COR-L47 (cell line): ENCODE data around the gene CEND1.
A peak's percentile ranks its signal among the peaks of the same experiment; 100 is the strongest.

ENCODE experiments used
- DNase-seq: peaks from one replicate; lab custom pipeline; 2025; lab: John Stamatoyannopoulos, UW

Gene CEND1

DNA sequence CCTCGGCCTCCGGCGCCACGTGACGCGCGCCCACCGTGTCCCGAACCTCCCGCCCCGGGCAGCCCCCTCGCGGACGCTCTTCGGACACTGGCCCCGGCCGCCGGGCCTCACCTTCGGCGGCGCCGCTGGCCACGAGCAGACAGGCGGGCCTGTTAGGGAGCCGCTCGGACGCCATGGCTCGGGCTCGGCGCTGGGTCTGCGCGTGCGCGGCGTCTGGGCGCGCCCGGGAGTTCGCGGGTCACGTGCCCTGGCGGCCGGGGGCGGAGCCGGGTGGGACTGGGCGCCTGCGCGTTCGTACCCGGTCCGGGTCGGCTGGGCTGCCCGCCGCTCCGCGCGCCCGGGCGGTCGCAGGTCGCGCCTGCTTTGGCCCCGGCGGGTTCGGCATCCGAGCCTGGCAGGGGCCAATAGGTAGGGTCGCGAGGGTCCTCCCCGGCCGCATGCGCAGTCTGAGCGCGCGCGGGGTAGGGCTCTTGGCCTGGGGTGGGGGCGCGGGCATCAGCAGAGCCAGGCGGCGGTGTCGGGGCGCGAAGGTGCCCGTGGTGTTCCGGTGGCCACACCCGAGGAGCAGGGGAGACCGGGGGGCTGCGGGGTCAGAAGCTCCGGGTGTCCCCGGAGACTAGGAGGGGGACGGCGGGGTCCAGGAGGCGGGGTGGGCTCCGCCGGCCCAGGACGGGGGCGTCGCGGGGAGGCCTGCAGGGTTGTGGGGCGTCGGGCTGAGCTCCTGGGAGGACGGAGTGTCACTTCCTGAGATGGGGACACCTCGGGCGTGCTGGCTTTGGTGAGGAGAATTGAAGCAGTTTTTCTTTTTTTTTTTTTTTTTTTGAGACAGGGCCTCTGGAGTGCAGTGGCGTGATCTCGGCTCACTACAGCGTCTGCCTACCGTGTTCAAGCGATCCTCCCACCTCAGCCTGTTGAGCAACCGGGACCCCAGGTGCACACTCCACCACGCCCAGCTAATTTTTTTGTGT is 12.3 kb downstream of the CEND1 start, which contains the start of gene GATD1:
Gene GATD1 (minus strand): TSS at position 200 of the 968 bp plus-strand sequence. CDS start 25 bp downstream, at position 175.
- peak; percentile 81 for DNase-seq

DNA sequence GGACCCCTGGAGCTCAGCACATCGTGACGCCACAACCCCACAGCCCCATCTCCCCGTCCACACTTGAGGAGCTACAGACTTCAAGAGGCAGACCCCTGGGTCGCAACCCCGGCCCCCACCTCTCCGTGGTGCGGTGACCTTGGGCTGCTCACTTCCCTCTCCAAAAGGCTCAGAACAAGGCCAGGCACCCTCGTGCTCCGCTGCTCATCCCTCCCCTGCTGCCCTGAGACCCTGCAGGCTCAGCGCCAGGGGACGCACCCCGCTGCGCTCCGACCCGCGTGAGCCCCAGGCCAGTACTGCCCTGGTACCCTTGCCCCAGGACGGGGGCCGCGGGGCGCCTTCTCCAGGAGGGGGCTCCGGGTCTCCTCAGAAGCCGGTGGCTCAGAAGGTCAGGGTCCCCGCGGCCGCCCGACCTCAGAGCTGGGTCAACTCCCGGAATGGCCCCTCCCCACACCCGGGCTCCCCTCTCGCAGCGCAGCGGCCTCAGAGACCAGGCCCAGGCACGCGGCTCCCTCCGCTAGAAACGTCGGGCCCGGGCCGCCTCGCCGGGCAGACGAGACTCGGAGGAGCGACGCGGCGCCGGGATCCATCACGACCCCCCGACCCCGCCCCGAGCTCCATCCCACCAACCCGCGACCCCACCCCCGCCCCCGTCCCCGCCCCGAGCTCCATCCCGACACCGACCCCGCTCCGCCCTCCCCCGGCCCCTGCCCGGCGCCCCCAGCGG is 13.2 kb downstream of the CEND1 start:
- no peak for DNase-seq

DNA sequence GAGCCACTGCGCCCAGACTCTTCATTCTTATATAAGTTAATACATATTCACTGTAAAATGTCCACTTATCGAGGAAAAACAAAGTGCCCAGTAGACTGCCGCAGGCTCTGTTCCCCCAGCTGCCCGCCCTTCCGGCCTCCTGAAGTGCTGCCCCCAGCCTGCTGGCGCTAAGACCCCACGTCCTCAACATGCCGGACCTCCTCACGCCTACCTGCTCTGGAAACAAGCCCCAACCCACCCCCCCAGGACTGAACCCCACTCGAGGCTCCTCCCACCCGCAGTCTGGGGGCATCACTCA is 13.7 kb downstream of the CEND1 start:
- DNase-seq: no peak

DNA sequence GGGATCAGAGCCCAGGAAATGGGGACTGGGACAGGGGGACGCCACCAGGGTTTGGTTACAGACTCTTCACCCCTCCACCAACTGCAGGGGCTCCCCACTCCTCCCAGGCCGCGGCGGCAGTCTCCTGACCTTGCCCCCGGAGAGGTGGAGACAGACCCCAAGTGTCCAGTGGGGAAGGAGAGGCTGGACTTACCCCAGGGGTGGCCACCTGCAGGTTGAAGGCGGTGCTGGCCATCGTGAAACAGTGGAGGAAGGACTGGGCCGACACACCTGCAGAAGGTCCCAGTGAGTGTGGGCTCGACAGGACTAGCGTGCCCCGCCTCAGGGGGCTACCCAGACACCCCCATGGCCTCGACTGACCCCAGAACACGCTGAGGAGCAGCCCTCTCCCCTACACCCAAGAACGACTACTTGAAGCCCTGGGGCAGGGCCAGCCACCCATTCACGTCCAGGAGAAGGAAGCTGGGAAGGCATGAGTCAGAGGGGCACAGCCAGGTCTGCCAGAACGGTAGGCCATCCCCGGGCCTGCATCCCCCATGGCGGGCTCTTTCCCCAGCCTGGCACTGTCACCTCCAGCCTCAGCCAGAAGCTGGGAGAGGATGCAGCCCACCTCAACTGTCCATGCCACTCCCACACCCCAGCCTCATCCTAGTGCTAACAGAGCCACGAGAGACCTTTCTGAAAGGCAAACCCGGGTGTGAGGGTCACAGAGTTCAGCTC is 14.9 kb downstream of the CEND1 start:
- no peak for DNase-seq

DNA sequence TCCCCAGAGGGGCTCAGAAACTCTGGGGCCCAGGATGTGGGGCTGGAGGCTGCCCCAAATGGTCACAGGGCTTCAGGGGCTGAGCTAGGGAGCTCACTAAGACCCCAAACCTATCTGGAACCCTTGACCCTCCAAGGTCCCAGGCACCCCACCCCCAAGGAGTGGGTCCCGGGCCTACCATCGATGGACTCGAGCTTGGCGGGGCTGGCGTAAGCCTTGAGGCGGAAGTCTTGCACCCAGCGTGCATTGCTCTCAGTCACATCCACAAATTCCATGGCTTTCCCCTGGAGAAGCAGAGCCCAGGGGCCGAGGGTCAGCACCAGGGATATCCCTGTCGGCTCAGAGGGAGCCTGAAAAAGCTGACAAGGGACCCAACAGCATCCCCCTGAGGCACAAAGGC is 16.1 kb downstream of the CEND1 start:
- DNase-seq: no peak

DNA sequence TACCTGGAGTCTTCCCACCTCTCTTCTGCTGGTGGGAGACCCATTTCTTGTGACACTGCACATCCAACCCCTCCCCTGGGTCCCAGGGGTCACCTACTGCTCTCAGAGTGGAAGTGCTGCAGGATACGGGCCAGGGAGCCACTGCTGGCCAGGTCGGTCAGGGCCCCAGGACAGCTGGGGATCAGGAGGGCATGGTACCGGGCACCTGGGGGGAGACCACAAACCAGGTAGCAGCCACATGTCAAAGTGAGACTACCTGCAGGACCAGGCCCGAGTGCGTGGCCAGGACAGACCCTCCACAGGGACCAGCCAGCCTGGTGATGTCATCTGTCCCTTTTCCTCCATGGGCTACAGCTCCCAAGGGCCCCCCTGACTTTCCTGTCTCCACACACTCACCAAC is 16.5 kb downstream of the CEND1 start:
- no peak for DNase-seq

DNA sequence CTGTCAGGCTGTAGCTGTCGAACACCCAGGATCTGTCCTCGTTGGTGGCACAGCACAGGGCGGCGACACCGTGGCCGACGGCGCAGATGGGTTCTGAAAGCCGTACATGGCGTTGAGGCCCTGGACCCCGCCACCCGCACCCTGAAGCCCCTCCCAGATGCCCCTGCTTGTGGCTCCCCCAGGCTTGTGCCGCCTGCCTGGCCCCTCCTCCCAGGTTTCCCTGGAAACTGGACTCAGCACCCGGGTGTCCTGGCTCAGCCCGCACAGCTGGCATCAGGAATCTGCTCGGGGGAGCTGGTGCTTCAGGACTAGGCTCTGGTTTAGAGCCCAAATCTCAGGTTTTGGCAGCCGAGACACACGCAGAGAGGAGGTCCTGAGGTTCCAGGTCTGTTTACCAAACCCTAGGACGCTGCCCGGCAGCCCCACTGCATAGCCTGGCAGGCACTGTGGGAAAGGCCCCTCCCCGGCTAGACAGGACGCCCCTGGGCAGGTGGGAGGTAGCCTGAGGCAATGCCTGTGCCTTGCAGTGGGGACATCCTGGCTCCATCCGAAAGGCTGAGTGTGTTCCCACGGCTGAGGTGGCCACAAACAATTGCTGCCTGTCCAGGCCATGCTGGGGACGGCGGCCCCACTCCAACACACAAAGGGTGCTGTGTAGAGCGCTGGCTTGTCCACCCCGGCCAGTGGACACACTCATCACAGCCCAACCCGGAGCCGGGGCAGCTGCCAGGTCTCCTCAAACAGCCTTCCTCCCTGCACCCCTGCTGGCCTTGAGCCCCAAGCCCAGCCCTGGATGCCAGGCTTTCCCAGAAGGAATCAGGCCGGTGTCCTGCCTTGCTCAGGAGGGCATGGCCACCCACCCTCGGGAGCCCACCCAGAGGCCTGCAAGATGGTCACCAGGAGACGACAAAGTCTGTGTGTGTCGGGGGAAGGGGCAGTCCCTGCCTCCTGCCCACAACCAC is 17.2 kb downstream of the CEND1 start:
- no peak for DNase-seq

DNA sequence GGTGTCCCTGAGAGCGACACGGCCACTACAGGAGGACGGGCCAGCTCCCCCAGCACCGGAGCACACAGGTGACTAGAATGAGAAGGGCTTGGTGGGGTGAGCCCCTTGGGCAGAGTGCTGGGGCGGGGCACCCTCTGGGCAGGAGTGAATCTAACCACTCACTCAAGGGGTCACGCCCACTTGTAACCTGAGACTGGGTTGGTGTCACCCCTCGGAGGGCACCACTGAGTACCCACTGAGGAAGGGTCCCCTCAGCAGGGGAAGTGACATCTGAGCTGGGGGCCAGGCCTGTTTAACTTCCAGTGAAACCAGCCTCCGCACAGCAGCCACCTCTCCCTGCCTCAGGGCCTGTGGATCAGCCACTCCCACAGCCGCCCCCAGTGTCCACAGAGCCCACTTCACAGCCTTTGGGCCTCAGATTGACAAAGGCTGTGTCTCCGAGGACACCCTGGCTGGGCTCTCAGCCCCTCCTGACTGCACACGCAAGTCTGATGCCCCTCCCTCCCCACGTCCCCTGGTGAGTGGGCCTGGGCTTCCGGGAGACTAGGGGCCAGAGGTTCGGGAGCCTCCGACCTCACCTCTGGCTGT is 18.2 kb downstream of the CEND1 start:
- no peak for DNase-seq

DNA sequence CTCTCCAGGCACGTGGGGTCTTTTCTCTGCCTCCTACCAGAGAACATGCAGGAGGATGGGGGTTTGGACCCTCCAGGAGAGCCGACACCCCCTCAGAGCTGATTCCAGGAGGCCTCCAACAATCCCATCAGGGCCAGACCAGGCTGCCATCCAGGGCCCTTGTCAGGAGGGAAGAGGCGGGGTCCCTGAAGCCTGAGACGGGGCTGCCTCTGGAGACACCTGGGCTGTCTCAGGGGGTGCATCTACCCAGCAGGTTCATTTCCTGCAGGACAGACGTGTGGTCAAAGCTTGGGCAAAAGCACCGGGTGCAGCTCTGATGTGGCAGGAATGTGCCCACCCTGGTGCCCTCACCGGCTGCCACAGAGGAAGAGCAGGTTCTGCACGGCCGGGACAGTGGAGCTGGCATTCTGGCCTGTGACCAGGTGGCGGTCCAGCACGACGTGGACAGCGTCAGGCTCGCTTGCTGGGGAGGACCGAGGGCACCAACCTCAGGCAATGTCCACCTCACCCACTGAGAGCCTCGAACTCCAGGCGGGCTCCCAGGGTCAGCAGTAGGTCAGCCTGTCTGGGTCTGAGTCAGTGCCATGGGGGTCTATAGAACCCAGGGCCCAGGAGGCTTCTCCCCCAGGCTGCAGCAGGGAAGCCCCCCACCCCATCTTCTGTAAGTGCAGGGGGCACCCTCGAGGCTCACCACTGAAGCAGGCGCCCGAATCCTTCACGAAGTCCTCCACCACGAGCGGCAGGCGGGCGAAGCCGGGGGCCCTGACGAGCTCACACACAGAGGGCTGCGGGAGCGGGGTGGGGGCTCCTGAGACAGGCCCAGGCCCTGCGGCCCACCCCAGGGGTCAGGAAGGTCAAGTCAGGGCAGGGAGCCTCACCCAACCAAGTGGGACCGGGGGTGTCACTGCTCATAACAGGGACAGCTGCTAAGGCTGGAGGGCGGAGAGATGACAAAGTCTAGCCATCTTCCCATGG is 19.0 kb downstream of the CEND1 start:
- DNase-seq: no peak

DNA sequence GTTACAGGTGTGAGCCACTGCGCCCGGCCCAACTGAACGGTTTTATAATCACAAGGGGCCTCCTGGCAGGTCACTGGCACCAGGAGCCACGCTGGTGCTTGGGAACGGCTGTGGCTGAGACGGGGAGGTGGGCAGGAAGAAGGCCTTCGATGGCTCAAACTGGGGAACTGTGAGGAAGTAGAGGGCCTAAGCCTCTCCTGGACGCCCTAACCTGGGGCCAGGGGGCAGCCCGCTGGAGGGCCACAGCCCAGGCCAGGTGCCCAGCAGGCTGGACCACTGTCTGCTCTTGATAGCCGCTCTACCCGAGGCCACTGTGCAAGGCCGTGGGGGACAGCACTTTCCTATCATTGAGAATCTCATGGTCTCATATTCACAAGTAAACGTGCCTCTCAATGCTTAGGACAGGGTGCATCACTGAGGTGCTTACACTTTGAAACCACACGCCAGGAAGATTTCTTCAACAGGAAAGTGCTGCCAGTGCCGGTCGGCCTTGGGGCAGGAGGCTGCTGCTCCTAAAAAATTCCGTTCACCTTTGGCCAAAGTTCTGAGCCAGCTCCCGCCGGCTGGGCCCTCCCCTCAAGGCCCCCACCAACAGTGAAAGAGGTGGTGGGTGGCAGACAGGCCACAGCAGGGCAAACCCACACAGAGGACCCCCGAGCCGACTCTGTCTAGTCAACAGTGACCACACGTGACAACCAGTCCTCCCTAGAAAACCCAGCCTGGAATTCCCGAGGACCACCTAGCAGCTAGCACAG is 19.8 kb downstream of the CEND1 start:
- no peak for DNase-seq

DNA sequence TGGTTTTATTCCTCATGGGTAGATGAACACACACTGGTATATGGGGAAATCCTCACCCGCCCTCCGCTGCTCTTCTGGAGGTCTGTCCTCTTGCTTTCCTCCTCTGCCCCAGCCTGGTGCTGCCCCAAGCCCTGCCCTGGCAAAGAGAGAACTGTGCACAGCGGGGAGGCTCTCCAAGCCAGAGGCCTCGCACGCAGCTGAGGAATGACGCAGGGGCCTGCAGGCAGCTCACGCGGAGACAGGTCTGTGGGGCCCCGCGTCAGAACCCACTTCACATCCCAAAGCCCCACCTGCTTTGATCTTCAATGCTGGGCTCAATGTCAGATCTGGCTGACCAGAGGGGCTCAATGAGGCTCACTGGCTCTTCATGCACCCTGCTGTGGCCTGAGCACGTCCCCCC is 22.7 kb downstream of the CEND1 start:
- no peak for DNase-seq

DNA sequence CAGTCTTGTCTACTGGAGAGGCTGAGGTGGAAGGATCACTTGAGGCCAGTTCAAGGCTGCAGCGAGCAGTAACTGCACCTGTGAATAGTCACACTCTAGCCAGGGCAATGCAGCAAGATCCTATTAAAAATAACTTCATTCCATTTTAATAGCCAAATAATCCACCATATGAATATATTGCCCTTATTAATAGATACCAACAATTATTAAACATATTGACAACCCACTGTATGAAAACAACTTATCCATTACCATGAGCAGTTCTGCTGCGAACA is 23.0 kb downstream of the CEND1 start:
- DNase-seq: no peak

DNA sequence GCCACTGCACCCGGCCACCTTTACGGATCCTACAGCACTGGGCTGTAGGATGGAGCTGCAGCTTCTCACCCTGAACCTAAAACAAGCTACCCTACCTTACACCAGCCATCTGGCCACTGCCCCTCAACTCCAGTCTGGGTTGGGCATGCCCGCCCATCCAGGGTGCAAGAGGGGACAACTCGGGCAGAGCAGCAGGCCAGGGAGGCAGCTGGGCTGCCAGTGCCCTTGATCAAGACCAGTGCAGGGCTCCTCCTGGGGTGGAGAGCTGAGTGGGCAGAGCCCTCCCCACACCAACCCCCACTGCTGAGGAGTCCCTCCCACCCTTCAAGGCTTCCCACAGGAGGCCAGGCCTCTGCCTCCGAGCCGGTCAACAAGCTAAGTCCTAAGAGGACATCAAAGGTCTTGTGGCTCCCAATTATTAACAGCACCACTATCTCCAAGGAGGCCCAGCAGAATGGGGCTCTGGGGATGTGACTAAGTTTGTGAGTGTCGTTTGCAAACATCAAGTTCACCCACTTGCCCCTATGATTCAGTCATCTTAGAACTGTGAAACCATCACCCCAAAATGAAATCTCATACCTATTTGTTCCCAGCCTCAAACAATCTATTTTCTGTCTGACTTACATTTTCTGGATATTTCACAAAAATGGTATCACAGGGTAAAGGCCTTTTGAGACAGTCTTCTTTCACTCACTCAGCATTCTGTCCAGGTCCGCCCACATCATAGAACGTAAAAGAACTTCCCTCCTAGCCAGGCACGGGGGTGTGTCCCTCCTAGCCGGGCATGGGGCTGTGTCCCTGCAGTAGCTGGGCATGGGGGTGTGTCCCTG is 23.6 kb downstream of the CEND1 start:
- DNase-seq: no peak

DNA sequence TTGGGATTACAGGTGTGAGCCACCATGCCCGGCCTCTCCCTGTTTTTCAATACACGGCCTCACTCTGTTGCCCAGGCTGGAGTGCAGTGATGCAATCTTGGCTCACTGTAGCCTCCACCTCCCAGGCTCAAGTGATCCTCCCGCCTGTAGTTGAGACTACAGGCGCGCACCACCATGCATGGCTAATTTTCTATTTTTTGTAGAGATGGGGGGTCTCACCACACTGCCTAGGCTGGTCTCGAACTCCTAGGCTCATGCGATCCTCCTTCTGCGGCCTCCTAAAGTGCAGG is 24.1 kb downstream of the CEND1 start:
- no peak for DNase-seq

DNA sequence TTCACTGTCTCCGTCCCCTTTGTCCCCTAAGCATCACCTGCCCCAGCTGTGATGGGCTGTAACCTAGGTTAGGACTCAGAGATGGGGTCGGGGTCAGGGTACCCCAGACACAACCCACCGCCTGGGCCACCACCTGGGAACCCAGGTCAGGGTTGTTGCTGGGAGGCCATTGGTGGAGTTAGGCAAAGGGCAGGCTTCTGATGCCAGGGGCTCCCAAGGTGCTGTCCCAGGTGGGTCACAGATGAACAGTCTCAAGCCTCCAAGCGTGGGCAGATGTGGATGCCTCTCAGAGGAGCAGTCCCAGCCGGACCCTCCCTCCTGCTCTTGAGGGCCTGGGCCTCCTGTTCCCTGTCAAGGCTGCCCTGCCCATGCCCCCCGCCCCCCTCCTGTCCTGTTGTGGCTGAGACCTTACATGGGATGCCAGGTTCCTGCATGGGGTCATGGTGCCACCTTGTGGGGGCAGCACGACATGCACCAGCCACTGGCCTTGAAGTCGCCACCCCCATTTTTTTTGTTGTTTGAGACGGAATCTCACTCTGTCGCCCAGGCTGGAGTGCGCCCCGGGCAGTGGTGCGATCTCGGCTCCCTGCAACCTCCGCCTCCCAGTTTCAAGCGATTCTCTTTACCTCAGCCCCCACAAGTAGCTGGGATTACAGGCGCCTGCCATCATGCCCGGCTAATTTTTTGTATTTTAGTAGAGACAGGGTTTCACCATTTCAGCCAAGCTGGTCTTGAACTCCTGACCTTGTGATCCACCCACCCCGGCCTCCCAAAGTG is 24.7 kb downstream of the CEND1 start:
- DNase-seq: peak; percentile 25

DNA sequence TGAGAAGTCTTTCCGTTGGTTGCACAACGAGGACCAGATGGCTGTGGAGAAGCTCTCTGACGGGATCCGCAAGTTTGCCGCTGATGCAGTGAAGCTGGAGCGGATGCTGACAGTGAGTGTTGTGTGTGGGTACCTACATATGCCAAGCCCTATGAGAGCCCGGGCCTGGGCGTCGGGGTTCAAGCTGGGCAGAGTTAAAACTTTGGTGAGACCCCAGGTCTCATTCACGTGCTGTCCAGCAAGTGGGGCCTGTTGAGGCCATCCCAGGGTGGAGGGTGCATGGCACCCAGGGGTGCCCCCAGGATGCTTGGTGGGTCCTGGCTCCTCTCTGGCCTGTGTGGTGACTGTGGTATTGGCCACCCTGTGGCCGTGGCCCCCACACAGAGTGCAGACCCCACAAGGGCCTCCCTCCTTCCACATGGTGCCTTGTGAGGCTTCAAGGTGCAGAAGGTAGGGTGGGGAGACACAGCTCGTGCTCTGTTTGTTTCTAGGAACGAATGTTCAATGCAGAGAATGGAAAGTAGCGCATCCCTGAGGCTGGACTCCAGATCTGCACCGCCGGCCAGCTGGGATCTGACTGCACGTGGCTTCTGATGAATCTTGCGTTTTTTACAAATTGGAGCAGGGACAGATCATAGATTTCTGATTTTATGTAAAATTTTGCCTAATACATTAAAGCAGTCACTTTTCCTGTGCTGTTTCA is 25.4 kb downstream of the CEND1 start:
- DNase-seq: no peak
